ENCODE measurements around the gene FOSL1.
A peak's percentile ranks its signal among the peaks of the same experiment; 100 is the strongest.

The FOSL1 gene

GRCh38 chr11:65919573-65920371 lies 19.6 kb upstream of the FOSL1 start:
- no peak for DNase-seq (ENCODE audit: low read depth)

- DNase-seq (ENCODE audit: low read depth) = peak; percentile 65
Observed at GRCh38 chr11:65919141-65919572, 19.0 kb upstream of the FOSL1 start, which contains the start of gene DRAP1. Gene DRAP1 (plus strand): TSS chr11:65919426. CDS start chr11:65919502, 76 bp downstream.

GRCh38 chr11:65918211-65919140 lies 18.3 kb upstream of the FOSL1 start, which contains the start of gene C11orf68:
Gene C11orf68 (minus strand): TSS chr11:65919062. CDS start chr11:65919031, 31 bp downstream.
- DNase-seq (ENCODE audit: low read depth) = no peak

- DNase-seq (ENCODE audit: low read depth) = no peak
Observed at GRCh38 chr11:65917434-65918210, 17.4 kb upstream of the FOSL1 start.

GRCh38 chr11:65917077-65917433 lies 16.9 kb upstream of the FOSL1 start:
- no peak for DNase-seq (ENCODE audit: low read depth)

- no peak for DNase-seq (ENCODE audit: low read depth)
Observed at GRCh38 chr11:65916391-65916790, 16.2 kb upstream of the FOSL1 start.

- DNase-seq (ENCODE audit: low read depth) = peak; percentile 97
Observed at GRCh38 chr11:65915821-65916251, 15.6 kb upstream of the FOSL1 start.

- no peak for DNase-seq (ENCODE audit: low read depth)
Observed at GRCh38 chr11:65915101-65915820, 15.1 kb upstream of the FOSL1 start.

GRCh38 chr11:65912845-65913244 lies 12.7 kb upstream of the FOSL1 start:
- no peak for DNase-seq (ENCODE audit: low read depth)

GRCh38 chr11:65911682-65912568 lies 11.7 kb upstream of the FOSL1 start:
- peak; percentile 97 for DNase-seq (ENCODE audit: low read depth)

GRCh38 chr11:65907878-65908277 lies 7.7 kb upstream of the FOSL1 start:
- DNase-seq (ENCODE audit: low read depth) = no peak

GRCh38 chr11:65906602-65907001 lies 6.4 kb upstream of the FOSL1 start:
- no peak for DNase-seq (ENCODE audit: low read depth)

GRCh38 chr11:65903715-65904114 lies 3.5 kb upstream of the FOSL1 start:
- no peak for DNase-seq (ENCODE audit: low read depth)

GRCh38 chr11:65903068-65903481 lies 2.9 kb upstream of the FOSL1 start:
- peak; percentile 90 for DNase-seq (ENCODE audit: low read depth)

- no peak for DNase-seq (ENCODE audit: low read depth)
Observed at GRCh38 chr11:65900899-65901180, 652 bp upstream of the FOSL1 start.

- no peak for DNase-seq (ENCODE audit: low read depth)
Observed at GRCh38 chr11:65899356-65900124, 648 bp downstream of the FOSL1 start.

GRCh38 chr11:65898656-65899355 lies 1.4 kb downstream of the FOSL1 start:
- no peak for DNase-seq (ENCODE audit: low read depth)

- DNase-seq (ENCODE audit: low read depth) = no peak
Observed at GRCh38 chr11:65897020-65897471, 3.1 kb downstream of the FOSL1 start.
